OCI-LY1 (cell line): Measurements from ENCODE around the gene MNX1.

Experiments
- CTCF ChIP-seq: fragments of 200-600 bp; sonication (generic), shearing (Covaris generic); IDR thresholded peaks from 2 replicates; pipeline ENCODE4 v1.5.1; 2017; ENCODE audit warnings: mild to moderate bottlenecking, antibody characterized with exemption, low read length, moderate library complexity, mixed read lengths
- EZH2 ChIP-seq: fragments of 200-600 bp; sonication (generic), shearing (Covaris generic); IDR thresholded peaks from 2 replicates; pipeline ENCODE4 v1.8.0; 2017; ENCODE audit warnings: borderline replicate concordance, mixed run types, mild to moderate bottlenecking, antibody characterized with exemption, low read length, moderate library complexity, mixed read lengths

GRCh38 chr7:157017149-157017548 lies 6.7 kb upstream of the MNX1 start:
- TF ChIP-seq CTCF (no peak), EZH2 (no peak)
